ENCODE data around the gene ZYX.

The ZYX gene

DNA sequence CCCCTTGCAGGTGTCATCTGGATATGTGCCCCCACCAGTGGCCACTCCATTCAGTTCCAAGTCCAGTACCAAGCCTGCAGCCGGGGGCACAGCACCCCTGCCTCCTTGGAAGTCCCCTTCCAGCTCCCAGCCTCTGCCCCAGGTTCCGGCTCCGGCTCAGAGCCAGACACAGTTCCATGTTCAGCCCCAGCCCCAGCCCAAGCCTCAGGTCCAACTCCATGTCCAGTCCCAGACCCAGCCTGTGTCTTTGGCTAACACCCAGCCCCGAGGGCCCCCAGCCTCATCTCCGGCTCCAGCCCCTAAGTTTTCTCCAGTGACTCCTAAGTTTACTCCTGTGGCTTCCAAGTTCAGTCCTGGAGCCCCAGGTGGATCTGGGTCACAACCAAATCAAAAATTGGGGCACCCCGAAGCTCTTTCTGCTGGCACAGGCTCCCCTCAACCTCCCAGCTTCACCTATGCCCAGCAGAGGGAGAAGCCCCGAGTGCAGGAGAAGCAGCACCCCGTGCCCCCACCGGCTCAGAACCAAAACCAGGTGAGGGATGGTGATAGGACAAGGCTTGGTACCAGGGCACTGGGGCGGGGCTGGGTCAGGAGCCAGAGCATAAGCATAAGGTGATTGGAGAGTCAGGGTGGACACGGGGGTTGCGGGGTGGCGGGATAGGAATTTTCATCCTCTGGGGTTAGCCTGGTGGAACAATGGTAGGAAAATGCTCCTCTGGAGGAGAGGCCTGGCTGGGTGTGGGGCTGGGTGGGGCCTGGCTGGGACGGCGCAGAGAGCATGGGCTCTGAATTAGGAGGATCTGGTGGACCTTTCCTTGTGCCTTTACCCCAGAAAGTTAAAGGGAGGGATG, 1.9 kb downstream of the ZYX start:
- WGBS, 2 donors (ENCODE audit: extremely low coverage in 2 of 2, insufficient read length in 2 of 2, insufficient replicate concordance in 1 of 2): no CpG with 5 or more reads among the region's 15 CpGs

DNA sequence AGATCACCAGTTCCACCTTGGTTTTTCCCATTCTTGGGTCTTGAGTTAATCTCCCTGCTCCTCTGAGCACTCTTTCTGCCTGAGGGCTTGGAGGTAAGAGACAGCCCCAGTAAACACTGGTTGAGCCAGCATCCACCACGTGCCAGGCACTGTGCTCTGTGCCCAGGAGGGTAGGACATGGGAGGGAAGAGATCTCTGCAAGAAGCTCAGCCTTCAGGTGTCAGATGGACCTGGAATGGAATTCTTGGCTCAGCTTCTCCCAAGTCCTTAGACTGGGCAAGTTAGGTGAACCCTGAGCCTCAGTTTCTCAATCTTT, 2.5 kb downstream of the ZYX start:
- Histone ChIP-seq H3K23ac (ENCODE audit: low read depth, low read length, poor library complexity) (no peak overlapping the region), H2BK15ac (ENCODE audit: low read length) (no peak overlapping the region), H2BK5ac (ENCODE audit: low read length) (no peak overlapping the region), H3K4ac (ENCODE audit: low read length) (no peak overlapping the region), H4K91ac (ENCODE audit: low read depth, low read length, poor library complexity) (no peak overlapping the region), H3K27ac (replicated peaks; ENCODE audit: low read length) (no peak overlapping the region), H2AFZ (ENCODE audit: low read length) (no peak overlapping the region), H2AK5ac (ENCODE audit: low read depth, low read length) (no peak overlapping the region), H3K4me3 (ENCODE audit: low read length in 2 of 2) (no peak overlapping the region), H2BK12ac (ENCODE audit: low read length) (no peak overlapping the region), H3K4me1 (ENCODE audit: control insufficient read depth in 2 of 2, insufficient read depth in 1 of 2, low read depth in 1 of 2, low read length in 2 of 2) (peaks cover 16 to 19% of the 10 kb centered on the region in 2 donors), H3K14ac (ENCODE audit: low read length) (no peak overlapping the region), H3K79me1 (ENCODE audit: low read depth, low read length) (peaks cover 8% of the 10 kb centered on the region), H3K36me3 (replicated peaks in 1 of 2; ENCODE audit: control insufficient read depth in 2 of 2, insufficient read depth in 2 of 2, low read length in 2 of 2) (peaks cover 17 to 52% of the 10 kb centered on the region in 2 donors), H3K18ac (ENCODE audit: low read length) (no peak overlapping the region), H3K9me3 (replicated peaks in 1 of 2; ENCODE audit: control insufficient read depth in 2 of 2, insufficient read depth in 1 of 2, low read depth in 1 of 2, low read length in 2 of 2) (peaks cover 0 to 2% of the 10 kb centered on the region in 2 donors), H3K4me2 (ENCODE audit: insufficient read depth, low read length, poor library complexity, severe bottlenecking) (no peak overlapping the region), H3K9ac (ENCODE audit: low read depth, low read length, poor library complexity) (no peak overlapping the region), H4K8ac (ENCODE audit: low read depth, low read length) (no peak overlapping the region), H3K27me3 (ENCODE audit: control insufficient read depth in 3 of 3, insufficient read depth in 3 of 3, low read depth in 1 of 3, low read length in 3 of 3) (no peaks in the 10 kb centered on the region), H2BK120ac (ENCODE audit: low read depth, low read length) (no peak overlapping the region)
- DNase-seq (ENCODE audit: low spot score): no peak
- no CpG with 5 or more reads among the region's 1 CpG for WGBS, 2 donors (ENCODE audit: extremely low coverage in 2 of 2, insufficient read length in 2 of 2, insufficient replicate concordance in 1 of 2)

More for the DNA sequence above, 1.9 kb downstream of the ZYX start:
- Histone ChIP-seq H3K4me2 (ENCODE audit: insufficient read depth, low read length, poor library complexity, severe bottlenecking) (peak overlapping the region; percentile 12), H2BK15ac (ENCODE audit: low read length) (no peak overlapping the region), H3K18ac (ENCODE audit: low read length) (no peak overlapping the region), H3K14ac (ENCODE audit: low read length) (no peak overlapping the region), H3K23ac (ENCODE audit: low read depth, low read length, poor library complexity) (no peak overlapping the region), H2AK5ac (ENCODE audit: low read depth, low read length) (peak overlapping the region; percentile 40), H3K9me3 (replicated peaks in 1 of 2; ENCODE audit: control insufficient read depth in 2 of 2, insufficient read depth in 1 of 2, low read depth in 1 of 2, low read length in 2 of 2) (peaks cover 0 to 2% of the 10 kb centered on the region in 2 donors), H3K36me3 (replicated peaks in 1 of 2; ENCODE audit: control insufficient read depth in 2 of 2, insufficient read depth in 2 of 2, low read length in 2 of 2) (peaks cover 13 to 47% of the 10 kb centered on the region in 2 donors), H3K79me1 (ENCODE audit: low read depth, low read length) (peaks cover 7% of the 10 kb centered on the region), H3K27ac (replicated peaks; ENCODE audit: low read length) (no peak overlapping the region), H3K4me1 (ENCODE audit: control insufficient read depth in 2 of 2, insufficient read depth in 1 of 2, low read depth in 1 of 2, low read length in 2 of 2) (peaks cover 16 to 19% of the 10 kb centered on the region in 2 donors), H2BK5ac (ENCODE audit: low read length) (no peak overlapping the region), H3K4ac (ENCODE audit: low read length) (no peak overlapping the region), H2BK12ac (ENCODE audit: low read length) (no peak overlapping the region), H3K27me3 (ENCODE audit: control insufficient read depth in 3 of 3, insufficient read depth in 3 of 3, low read depth in 1 of 3, low read length in 3 of 3) (no peaks in the 10 kb centered on the region), H3K4me3 (ENCODE audit: low read length in 2 of 2) (peak overlapping the region; percentile 39 to 76), H4K91ac (ENCODE audit: low read depth, low read length, poor library complexity) (no peak overlapping the region), H3K9ac (ENCODE audit: low read depth, low read length, poor library complexity) (no peak overlapping the region), H4K8ac (ENCODE audit: low read depth, low read length) (no peak overlapping the region), H2BK120ac (ENCODE audit: low read depth, low read length) (no peak overlapping the region), H2AFZ (ENCODE audit: low read length) (no peak overlapping the region)
- DNase-seq (ENCODE audit: low spot score): no peak

DNA sequence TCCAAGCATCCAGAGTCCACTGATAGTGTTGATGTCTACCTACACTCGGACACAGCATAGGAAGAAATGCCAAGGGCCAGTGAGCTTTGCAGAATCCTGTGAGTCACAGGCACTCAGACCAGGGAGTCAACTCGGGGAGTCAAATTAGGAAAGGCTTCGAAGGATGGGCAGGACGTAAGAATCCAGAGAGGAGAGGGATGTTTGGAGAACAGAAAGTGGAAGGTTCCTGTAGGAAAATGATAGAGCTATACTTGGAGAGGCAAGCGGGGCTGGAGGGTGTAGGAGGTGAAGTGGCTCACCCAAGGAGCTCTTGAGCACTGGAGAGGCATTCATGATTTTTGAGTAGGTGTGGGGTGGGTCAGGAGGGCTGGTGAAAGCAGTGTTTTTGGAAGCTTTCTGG, 3.0 kb downstream of the ZYX start:
- Histone ChIP-seq H3K4me3 (ENCODE audit: low read length in 2 of 2) (no peak overlapping the region), H3K9me3 (replicated peaks in 1 of 2; ENCODE audit: control insufficient read depth in 2 of 2, insufficient read depth in 1 of 2, low read depth in 1 of 2, low read length in 2 of 2) (peaks cover 0 to 2% of the 10 kb centered on the region in 2 donors), H2BK15ac (ENCODE audit: low read length) (no peak overlapping the region), H2BK5ac (ENCODE audit: low read length) (no peak overlapping the region), H3K4ac (ENCODE audit: low read length) (no peak overlapping the region), H4K8ac (ENCODE audit: low read depth, low read length) (no peak overlapping the region), H3K9ac (ENCODE audit: low read depth, low read length, poor library complexity) (no peak overlapping the region), H3K79me1 (ENCODE audit: low read depth, low read length) (peaks cover 8% of the 10 kb centered on the region), H3K27me3 (ENCODE audit: control insufficient read depth in 3 of 3, insufficient read depth in 3 of 3, low read depth in 1 of 3, low read length in 3 of 3) (no peaks in the 10 kb centered on the region), H4K91ac (ENCODE audit: low read depth, low read length, poor library complexity) (no peak overlapping the region), H3K18ac (ENCODE audit: low read length) (no peak overlapping the region), H3K14ac (ENCODE audit: low read length) (no peak overlapping the region), H3K4me2 (ENCODE audit: insufficient read depth, low read length, poor library complexity, severe bottlenecking) (no peak overlapping the region), H2AFZ (ENCODE audit: low read length) (no peak overlapping the region), H2AK5ac (ENCODE audit: low read depth, low read length) (no peak overlapping the region), H3K27ac (replicated peaks; ENCODE audit: low read length) (no peak overlapping the region), H3K23ac (ENCODE audit: low read depth, low read length, poor library complexity) (no peak overlapping the region), H3K36me3 (replicated peaks in 1 of 2; ENCODE audit: control insufficient read depth in 2 of 2, insufficient read depth in 2 of 2, low read length in 2 of 2) (peaks cover 23 to 58% of the 10 kb centered on the region in 2 donors), H3K4me1 (ENCODE audit: control insufficient read depth in 2 of 2, insufficient read depth in 1 of 2, low read depth in 1 of 2, low read length in 2 of 2) (peaks cover 11 to 19% of the 10 kb centered on the region in 2 donors), H2BK12ac (ENCODE audit: low read length) (no peak overlapping the region), H2BK120ac (ENCODE audit: low read depth, low read length) (no peak overlapping the region)
- WGBS, 2 donors (ENCODE audit: extremely low coverage in 2 of 2, insufficient read length in 2 of 2, insufficient replicate concordance in 1 of 2): no CpG with 5 or more reads among the region's 5 CpGs
- DNase-seq (ENCODE audit: low spot score): no peak

DNA sequence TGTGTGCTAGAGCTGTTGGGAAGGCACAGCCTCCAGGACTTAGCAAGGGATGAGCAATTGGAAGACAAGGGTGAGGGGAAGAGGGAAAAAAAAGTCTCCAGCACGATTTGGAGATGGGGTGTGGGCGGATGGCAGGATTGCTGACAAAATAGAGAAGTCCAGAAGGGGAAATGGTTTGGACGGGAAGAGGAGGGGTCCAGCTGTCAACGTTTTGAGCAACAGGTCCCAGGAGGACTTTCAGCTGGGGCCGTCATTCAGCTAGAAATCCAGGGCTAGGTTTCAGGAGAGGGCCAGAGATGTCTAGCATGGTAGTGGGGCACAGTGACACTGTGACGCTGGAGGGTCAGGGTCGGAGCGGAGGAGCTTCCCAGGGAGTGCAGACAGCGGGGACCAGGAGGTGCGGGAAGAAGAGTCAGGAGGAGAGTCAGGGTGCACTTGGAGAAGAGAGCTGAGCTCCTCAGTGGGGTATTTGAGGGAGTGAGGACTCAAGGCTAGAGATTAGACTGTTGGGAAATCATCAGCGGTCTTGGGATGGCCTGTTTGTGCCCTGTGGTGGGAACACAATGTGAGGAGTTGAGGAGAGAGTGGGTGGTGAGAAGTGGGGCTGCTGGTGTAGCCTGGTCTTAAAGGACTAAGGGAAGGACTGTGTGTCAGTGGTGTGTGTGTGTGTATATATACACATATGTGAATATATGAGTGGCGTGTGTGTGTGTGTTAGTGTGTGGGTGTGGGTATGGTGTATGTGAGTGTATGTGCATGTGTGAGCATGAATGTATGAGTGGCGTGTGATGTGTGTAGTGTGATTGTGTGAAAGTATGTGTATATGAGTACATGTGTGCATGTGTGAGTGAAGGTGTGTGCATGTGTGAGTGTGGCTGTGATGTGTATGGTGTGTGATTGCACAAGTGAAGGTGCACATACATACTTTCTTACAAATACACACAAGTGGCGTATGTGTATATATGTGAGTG, 3.8 kb downstream of the ZYX start:
- Histone ChIP-seq H4K91ac (ENCODE audit: low read depth, low read length, poor library complexity) (no peak overlapping the region), H3K4me1 (ENCODE audit: control insufficient read depth in 2 of 2, insufficient read depth in 1 of 2, low read depth in 1 of 2, low read length in 2 of 2) (peaks cover 5 to 14% of the 10 kb centered on the region in 2 donors), H3K14ac (ENCODE audit: low read length) (no peak overlapping the region), H3K36me3 (replicated peaks in 1 of 2; ENCODE audit: control insufficient read depth in 2 of 2, insufficient read depth in 2 of 2, low read length in 2 of 2) (peaks cover 31 to 66% of the 10 kb centered on the region in 2 donors), H2BK12ac (ENCODE audit: low read length) (no peak overlapping the region), H3K9ac (ENCODE audit: low read depth, low read length, poor library complexity) (no peak overlapping the region), H3K79me1 (ENCODE audit: low read depth, low read length) (peaks cover 8% of the 10 kb centered on the region), H3K27ac (replicated peaks; ENCODE audit: low read length) (no peak overlapping the region), H2BK15ac (ENCODE audit: low read length) (no peak overlapping the region), H3K27me3 (ENCODE audit: control insufficient read depth in 3 of 3, insufficient read depth in 3 of 3, low read depth in 1 of 3, low read length in 3 of 3) (no peaks in the 10 kb centered on the region), H4K8ac (ENCODE audit: low read depth, low read length) (no peak overlapping the region), H2AK5ac (ENCODE audit: low read depth, low read length) (no peak overlapping the region), H3K23ac (ENCODE audit: low read depth, low read length, poor library complexity) (no peak overlapping the region), H2BK5ac (ENCODE audit: low read length) (no peak overlapping the region), H2BK120ac (ENCODE audit: low read depth, low read length) (no peak overlapping the region), H2AFZ (ENCODE audit: low read length) (no peak overlapping the region), H3K4ac (ENCODE audit: low read length) (no peak overlapping the region), H3K4me3 (ENCODE audit: low read length in 2 of 2) (peak overlapping the region in 1 of 2 donors; percentile 3), H3K9me3 (replicated peaks in 1 of 2; ENCODE audit: control insufficient read depth in 2 of 2, insufficient read depth in 1 of 2, low read depth in 1 of 2, low read length in 2 of 2) (peaks cover 0 to 2% of the 10 kb centered on the region in 2 donors), H3K18ac (ENCODE audit: low read length) (no peak overlapping the region), H3K4me2 (ENCODE audit: insufficient read depth, low read length, poor library complexity, severe bottlenecking) (no peak overlapping the region)
- no peak for DNase-seq (ENCODE audit: low spot score)
- WGBS, 2 donors (ENCODE audit: extremely low coverage in 2 of 2, insufficient read length in 2 of 2, insufficient replicate concordance in 1 of 2): 100% methylated on average over 1 to 2 of the region's 14 CpGs

All from neuronal stem cell (in vitro differentiated cells).